Liver (tissue), 9 donors: ENCODE results near the gene CILP. TPM values are rescaled to one million over a fixed set of nuclear protein-coding genes. Genes with fewer than 3 reads are reported as not detected.

Experiments used
- DNase-seq: peaks from one replicate; pipeline ENCODE4 v3.0.0-alpha.2; 2017; ENCODE audit warnings: low spot score
- H3K27ac ChIP-seq, 2 donors: one replicate each; pipeline ENCODE4 v1.7.0; 2013; ENCODE audit warnings: inconsistent platforms in 2 of 2, low read length in 2 of 2, control low read depth in 1 of 2, low read depth in 1 of 2, mild to moderate bottlenecking in 1 of 2
- H3K27me3 ChIP-seq, 4 donors: one replicate each; pipeline versions ENCODE4 v1.6.1 to v1.7.0; 2013; ENCODE audit warnings: low read length in 3 of 4, inconsistent platforms in 1 of 4, mild to moderate bottlenecking in 1 of 4, moderate library complexity in 1 of 4; ENCODE audit not compliant: control insufficient read depth in 4 of 4, insufficient read depth in 4 of 4
- H3K36me3 ChIP-seq, 4 donors: one replicate each; pipeline versions ENCODE4 v1.6.1 to v1.7.0; 2013; ENCODE audit warnings: low read length in 3 of 4, mild to moderate bottlenecking in 3 of 4, low read depth in 1 of 4, moderate library complexity in 1 of 4; ENCODE audit not compliant: control insufficient read depth in 4 of 4, insufficient read depth in 3 of 4
- H3K4me1 ChIP-seq, 4 donors: one replicate each; pipeline versions ENCODE4 v1.6.1 to v1.7.0; 2013; ENCODE audit warnings: low read length in 3 of 4, mild to moderate bottlenecking in 3 of 4, moderate library complexity in 1 of 4; ENCODE audit not compliant: control insufficient read depth in 4 of 4, insufficient read depth in 4 of 4
- H3K4me3 ChIP-seq, 3 donors: one replicate each; pipeline versions ENCODE4 v1.6.1 to v1.7.0; 2013; ENCODE audit warnings: low read length in 3 of 3, control low read depth in 1 of 3, low read depth in 1 of 3, mild to moderate bottlenecking in 1 of 3
- H3K9ac ChIP-seq, 2 donors: one replicate each; pipeline ENCODE4 v1.7.0; 2013; ENCODE audit warnings: low read length in 2 of 2, mild to moderate bottlenecking in 2 of 2, moderate library complexity in 2 of 2, control low read depth in 1 of 2, low read depth in 1 of 2
- H3K9me3 ChIP-seq, 4 donors: one replicate each; pipeline versions ENCODE4 v1.6.1 to v1.7.0; 2013; ENCODE audit warnings: low read length in 3 of 4; ENCODE audit not compliant: control insufficient read depth in 4 of 4
- ATF3 ChIP-seq: IDR thresholded peaks from 2 replicates; pipeline ENCODE4 v1.6.1; 2016; ENCODE audit warnings: antibody characterized with exemption
- CTCF ChIP-seq: fragments of 150-350 bp; IDR thresholded peaks from 2 replicates; pipeline ENCODE4 v1.5.1; 2017; ENCODE audit warnings: improper control_type of control experiment, low read depth, low read length; ENCODE audit not compliant: missing input control
- EGR1 ChIP-seq, 2 donors: IDR thresholded peaks; 2 replicates each; pipeline ENCODE4 v1.6.1; 2016 to 2018; ENCODE audit warnings: antibody characterized with exemption in 2 of 2, low read depth in 2 of 2
- FOXA1 ChIP-seq: IDR thresholded peaks from 2 replicates; pipeline ENCODE4 v1.6.1; 2016; ENCODE audit warnings: antibody characterized with exemption
- FOXA2 ChIP-seq: IDR thresholded peaks from 2 replicates; pipeline ENCODE4 v1.6.1; 2016; ENCODE audit warnings: antibody characterized with exemption
- HNF4A ChIP-seq, 2 donors: conservative IDR thresholded peaks; 2 replicates each; pipeline ENCODE4 v1.6.1; 2016; ENCODE audit warnings: antibody characterized with exemption in 2 of 2, mild to moderate bottlenecking in 2 of 2
- HNF4G ChIP-seq: IDR thresholded peaks from 2 replicates; pipeline ENCODE4 v1.6.1; 2016; ENCODE audit warnings: antibody characterized with exemption
- JUND ChIP-seq, 2 donors: IDR thresholded peaks; 2 replicates each; pipeline ENCODE4 v1.6.1; 2016; ENCODE audit warnings: antibody characterized with exemption in 2 of 2
- MAX ChIP-seq: IDR thresholded peaks from 2 replicates; pipeline ENCODE4 v1.6.1; 2016; ENCODE audit warnings: antibody characterized with exemption
- NR2F2 ChIP-seq: IDR thresholded peaks from 2 replicates; pipeline ENCODE4 v1.6.1; 2016; ENCODE audit warnings: antibody characterized with exemption
- RAD21 ChIP-seq, 2 donors: IDR thresholded peaks; 2 replicates each; pipeline ENCODE4 v1.6.1; 2016; ENCODE audit warnings: antibody characterized with exemption in 2 of 2, mild to moderate bottlenecking in 2 of 2
- REST ChIP-seq: IDR thresholded peaks from 2 replicates; pipeline ENCODE4 v1.6.1; 2016; ENCODE audit warnings: antibody characterized with exemption, mild to moderate bottlenecking
- RXRA ChIP-seq, 2 donors: IDR thresholded peaks; 2 replicates each; pipeline ENCODE4 v1.6.1; 2017 to 2018; ENCODE audit warnings: antibody characterized with exemption in 2 of 2, mild to moderate bottlenecking in 1 of 2
- SP1 ChIP-seq: IDR thresholded peaks from 2 replicates; pipeline ENCODE4 v1.6.1; 2018; ENCODE audit warnings: antibody characterized with exemption, mild to moderate bottlenecking
- YY1 ChIP-seq: IDR thresholded peaks from 2 replicates; pipeline ENCODE4 v1.6.1; 2016; ENCODE audit warnings: antibody characterized with exemption, mild to moderate bottlenecking
- ZBTB33 ChIP-seq: IDR thresholded peaks from 2 replicates; pipeline ENCODE4 v1.6.1; 2016; ENCODE audit warnings: antibody characterized with exemption
- WGBS: extraction: QIAGEN DNeasy Blood & Tissue Kit; methylation state at CpG from one replicate; pipeline ENCODE4 v1.1.7; 2013; 5-methylcytosine and 5-hydroxymethylcytosine counted together
- polyA plus RNA-seq, 2 donors: library from polyadenylated mRNA; stranded (reverse) in 1 of 2; unstranded in 1 of 2; fragments of 200-250 nt in 1 of 2; fragments of >200 nt in 1 of 2; fragmentation: Nextera tagmentation in 1 of 2; extraction: Ambion mirVana in 1 of 2; gene quantifications; one replicate each; pipeline versions ENCODE4 v1.2.1 to v1.2.3, GENCODE V29; 2013 to 2015
- total RNA-seq, 2 donors: library from RNA; depleted of rRNA; stranded (reverse); fragments of >200 nt; gene quantifications; one replicate each; pipeline ENCODE4 v1.2.3, GENCODE V29; 2014
- donor health status: healthy.
- donor health status: healthy.
- donor health status: healthy.
- donor health status: healthy.
- donor health status: healthy.

CILP gene
- total and polyA plus RNA-seq, 4 donors: 0.28 to 2.6 (median 0.44) TPM

DNA sequence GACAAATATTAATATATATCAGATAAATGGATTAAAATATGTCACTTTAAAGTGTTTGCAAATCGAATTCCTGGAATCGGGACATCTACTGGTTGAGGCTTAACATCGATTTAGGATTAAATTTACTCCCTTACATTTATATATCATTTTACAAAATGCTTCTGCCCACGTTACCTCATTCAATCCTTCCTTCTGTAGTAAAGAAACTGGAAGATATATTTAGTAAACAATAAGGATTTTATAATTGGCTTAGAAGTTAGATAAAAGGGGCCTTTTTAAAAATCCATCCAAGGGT, 27.5 kb downstream of the CILP start:
- Histone ChIP-seq H3K27ac (peak overlapping the region; percentile 98 to 99), H3K4me1 (peaks cover 7 to 26% (median 20%) of the 10 kb centered on the region in 4 donors), H3K4me3 (peak overlapping the region; percentile 67 to 96 (median 94))

GRCh38 chr15:65182538-65182937, 28.7 kb downstream of the CILP start:
- H3K4me3 ChIP-seq: peak overlapping the region in 1 of 3 donors; percentile 25
- peak overlapping the region in 1 of 2 donors; percentile 0 for H3K27ac ChIP-seq
- H3K9ac ChIP-seq: peak overlapping the region in 1 of 2 donors; percentile 19

More for the DNA sequence above, 27.5 kb downstream of the CILP start:
- no peaks in the 10 kb centered on the region for H3K9me3 ChIP-seq
- H3K27me3 ChIP-seq: no peaks in the 10 kb centered on the region
- DNase-seq: no peak
- WGBS: 2% methylated on average over 4 of the region's 4 CpGs
- peak overlapping the region; percentile 100 for H3K9ac ChIP-seq
- TF ChIP-seq RXRA (IDR thresholded peaks at IDR 0.05) (no peak), NR2F2 (no peak), ZBTB33 (no peak)
- H3K36me3 ChIP-seq: peaks cover under 1 to 9% (median 2%) of the 10 kb centered on the region in 4 donors

More at GRCh38 chr15:65182538-65182937, 28.7 kb downstream of the CILP start:
- peaks cover 2 to 20% (median 10%) of the 10 kb centered on the region in 4 donors for H3K36me3 ChIP-seq
- H3K4me1 ChIP-seq: peaks cover 9 to 26% (median 20%) of the 10 kb centered on the region in 4 donors
- H3K9me3 ChIP-seq: no peaks in the 10 kb centered on the region
- no peak for TF ChIP-seq HNF4G
- TF ChIP-seq SP1: no peak
- no peak for TF ChIP-seq JUND (IDR thresholded peaks at IDR 0.05)
- TF ChIP-seq ZBTB33: no peak
- no peak for TF ChIP-seq REST
- TF ChIP-seq FOXA1: no peak
- TF ChIP-seq EGR1 (IDR thresholded peaks at IDR 0.05; ENCODE audit: low read depth in 2 of 2): no peak
- no peak for TF ChIP-seq NR2F2
- no peak for TF ChIP-seq RXRA (IDR thresholded peaks at IDR 0.05)
- TF ChIP-seq MAX: no peak
- no peak for TF ChIP-seq RAD21 (IDR thresholded peaks at IDR 0.05)
- no peak for TF ChIP-seq CTCF
- no peak for TF ChIP-seq FOXA2
- no peak for TF ChIP-seq HNF4A (conservative IDR thresholded peaks at IDR 0.05)
- no peak for TF ChIP-seq YY1
- no peak for TF ChIP-seq ATF3
- no peak for DNase-seq
- H3K27me3 ChIP-seq: no peaks in the 10 kb centered on the region
- WGBS: 70% methylated on average over 4 of the region's 4 CpGs
